ENCODE data around the gene ZNF580. TPM values are rescaled to one million over a fixed set of nuclear protein-coding genes. Genes with fewer than 3 reads are reported as not detected.

ZNF580 gene
- total RNA-seq, 2 donors from 2014 or later, result 15.3 to 26.2 TPM

DNA sequence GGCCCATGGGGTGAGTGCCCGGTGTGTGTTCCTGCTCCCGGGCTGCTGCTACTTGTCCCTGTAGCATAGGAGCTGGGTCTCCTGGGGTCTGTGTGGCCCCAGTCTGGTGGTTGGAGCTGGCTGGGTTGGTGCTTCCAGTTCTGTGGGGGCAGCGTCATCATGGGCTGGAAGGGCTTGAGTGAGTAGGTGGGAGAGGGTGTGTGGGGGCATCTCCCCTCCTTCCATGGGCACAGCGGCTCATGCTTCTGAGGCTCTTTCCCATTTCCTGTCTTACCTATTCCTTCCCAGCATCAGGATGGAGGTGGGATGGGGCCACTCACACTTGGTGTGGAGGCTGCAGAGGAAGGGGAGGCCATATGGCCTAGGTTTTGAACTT is 26.2 kb downstream of the ZNF580 start:
- Histone ChIP-seq H3K9me3 (no peaks in the 10 kb centered on the region), H3K27ac (no peak overlapping the region), H3K36me3 (peaks cover 83% of the 10 kb centered on the region), H3K4me1 (peaks cover 0 to 4% of the 10 kb centered on the region in 2 donors), H3K4me3 (no peak overlapping the region), H3K27me3 (no peaks in the 10 kb centered on the region)
- TF ChIP-seq, protein P1, sequence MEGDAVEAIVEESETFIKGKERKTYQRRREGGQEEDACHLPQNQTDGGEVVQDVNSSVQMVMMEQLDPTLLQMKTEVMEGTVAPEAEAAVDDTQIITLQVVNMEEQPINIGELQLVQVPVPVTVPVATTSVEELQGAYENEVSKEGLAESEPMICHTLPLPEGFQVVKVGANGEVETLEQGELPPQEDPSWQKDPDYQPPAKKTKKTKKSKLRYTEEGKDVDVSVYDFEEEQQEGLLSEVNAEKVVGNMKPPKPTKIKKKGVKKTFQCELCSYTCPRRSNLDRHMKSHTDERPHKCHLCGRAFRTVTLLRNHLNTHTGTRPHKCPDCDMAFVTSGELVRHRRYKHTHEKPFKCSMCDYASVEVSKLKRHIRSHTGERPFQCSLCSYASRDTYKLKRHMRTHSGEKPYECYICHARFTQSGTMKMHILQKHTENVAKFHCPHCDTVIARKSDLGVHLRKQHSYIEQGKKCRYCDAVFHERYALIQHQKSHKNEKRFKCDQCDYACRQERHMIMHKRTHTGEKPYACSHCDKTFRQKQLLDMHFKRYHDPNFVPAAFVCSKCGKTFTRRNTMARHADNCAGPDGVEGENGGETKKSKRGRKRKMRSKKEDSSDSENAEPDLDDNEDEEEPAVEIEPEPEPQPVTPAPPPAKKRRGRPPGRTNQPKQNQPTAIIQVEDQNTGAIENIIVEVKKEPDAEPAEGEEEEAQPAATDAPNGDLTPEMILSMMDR (IDR thresholded peaks at IDR 0.05), result no peak
- DNase-seq (ENCODE audit: low spot score), result no peak

DNA sequence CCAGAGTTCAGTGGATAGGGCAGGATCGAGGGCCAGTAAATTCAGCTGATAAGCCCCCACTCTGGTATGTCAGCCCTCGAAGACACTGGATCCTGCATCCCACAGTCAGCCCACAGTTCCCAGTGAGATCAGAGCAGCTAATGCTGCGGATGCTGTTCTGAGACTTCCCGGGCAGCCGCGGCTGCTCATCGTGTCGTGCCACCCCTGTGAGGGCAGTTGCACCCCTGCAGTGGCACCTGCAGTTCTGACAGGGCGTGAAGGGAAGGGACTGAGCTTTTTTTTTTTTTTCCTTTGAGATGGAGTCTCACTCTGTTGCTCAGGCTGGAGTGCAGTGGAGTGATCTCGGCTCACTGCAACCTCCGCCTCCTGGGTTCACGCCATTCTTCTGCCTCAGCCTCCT is 26.7 kb downstream of the ZNF580 start:
- DNase-seq (ENCODE audit: low spot score), result no peak
- no peak overlapping the region for H3K27ac ChIP-seq
- peaks cover 0 to 4% of the 10 kb centered on the region in 2 donors for H3K4me1 ChIP-seq
- H3K4me3 ChIP-seq, result no peak overlapping the region
- no peaks in the 10 kb centered on the region for H3K9me3 ChIP-seq
- H3K36me3 ChIP-seq, result peaks cover 78% of the 10 kb centered on the region
- TF ChIP-seq, protein P1 (IDR thresholded peaks at IDR 0.05), result no peak
- no peaks in the 10 kb centered on the region for H3K27me3 ChIP-seq

DNA sequence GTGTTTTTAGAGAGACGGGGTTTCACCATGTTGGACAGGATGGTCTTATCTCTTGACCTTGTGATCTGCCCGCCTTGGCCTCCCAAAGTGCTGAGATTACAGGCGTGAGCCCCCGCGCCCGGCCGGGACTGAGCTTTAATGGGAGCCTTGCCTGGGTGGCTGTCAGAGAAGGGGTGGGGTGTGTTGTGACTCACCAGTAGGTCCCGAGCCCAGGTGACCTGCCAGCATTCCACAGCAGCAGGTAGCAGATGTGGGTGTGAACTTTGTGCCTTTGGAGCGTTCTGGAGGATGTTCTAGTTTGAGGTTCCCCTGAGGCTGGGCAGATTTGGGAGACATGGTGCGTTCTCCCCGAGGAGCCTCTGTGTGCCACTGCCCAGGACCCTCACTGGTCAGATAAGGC is 27.2 kb downstream of the ZNF580 start:
- Histone ChIP-seq H3K27me3 (no peaks in the 10 kb centered on the region), H3K4me3 (no peak overlapping the region), H3K27ac (no peak overlapping the region), H3K9me3 (no peaks in the 10 kb centered on the region), H3K36me3 (peaks cover 74% of the 10 kb centered on the region), H3K4me1 (peaks cover 0 to 4% of the 10 kb centered on the region in 2 donors)
- DNase-seq (ENCODE audit: low spot score), result no peak
- TF ChIP-seq, protein P1 (IDR thresholded peaks at IDR 0.05), result no peak

DNA sequence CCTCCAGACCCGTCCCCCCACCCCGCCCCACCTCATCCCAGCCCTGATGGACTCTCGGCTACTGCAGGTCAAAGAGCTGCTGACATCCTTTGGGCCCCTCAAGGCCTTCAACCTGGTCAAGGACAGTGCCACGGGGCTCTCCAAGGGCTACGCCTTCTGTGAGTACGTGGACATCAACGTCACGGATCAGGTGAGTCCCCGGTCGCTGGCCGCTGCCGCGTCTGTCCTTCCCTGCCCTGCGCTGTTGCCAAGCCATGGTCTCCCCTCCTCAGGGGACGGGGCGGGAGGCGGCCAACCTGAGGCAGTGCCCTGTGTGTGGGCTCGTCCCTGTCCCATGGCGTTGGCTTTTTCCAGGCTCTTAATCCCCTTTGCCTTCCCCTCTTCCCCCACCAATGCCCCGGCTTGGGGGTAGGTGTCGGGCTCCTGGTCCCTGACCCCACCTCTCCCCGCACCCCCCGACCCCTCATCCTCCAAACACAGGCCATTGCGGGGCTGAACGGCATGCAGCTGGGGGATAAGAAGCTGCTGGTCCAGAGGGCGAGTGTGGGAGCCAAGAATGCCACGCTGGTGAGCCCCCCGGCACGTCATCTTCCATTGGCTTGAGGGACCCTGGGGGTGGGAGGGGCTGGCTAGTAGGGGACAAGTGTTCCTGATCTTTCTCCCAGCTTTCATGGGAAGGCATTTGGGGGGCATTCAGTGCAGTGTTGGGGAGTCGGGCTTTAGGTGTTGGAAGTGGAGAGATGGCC is 28.0 kb downstream of the ZNF580 start:
- no peaks in the 10 kb centered on the region for H3K27me3 ChIP-seq
- no peaks in the 10 kb centered on the region for H3K9me3 ChIP-seq
- no peak for DNase-seq (ENCODE audit: low spot score)
- TF ChIP-seq, protein P1 (IDR thresholded peaks at IDR 0.05), result no peak
- H3K4me1 ChIP-seq, result peaks cover 0 to 7% of the 10 kb centered on the region in 2 donors
- no peak overlapping the region for H3K27ac ChIP-seq
- H3K36me3 ChIP-seq, result peaks cover 70% of the 10 kb centered on the region
- H3K4me3 ChIP-seq, result no peak overlapping the region

DNA sequence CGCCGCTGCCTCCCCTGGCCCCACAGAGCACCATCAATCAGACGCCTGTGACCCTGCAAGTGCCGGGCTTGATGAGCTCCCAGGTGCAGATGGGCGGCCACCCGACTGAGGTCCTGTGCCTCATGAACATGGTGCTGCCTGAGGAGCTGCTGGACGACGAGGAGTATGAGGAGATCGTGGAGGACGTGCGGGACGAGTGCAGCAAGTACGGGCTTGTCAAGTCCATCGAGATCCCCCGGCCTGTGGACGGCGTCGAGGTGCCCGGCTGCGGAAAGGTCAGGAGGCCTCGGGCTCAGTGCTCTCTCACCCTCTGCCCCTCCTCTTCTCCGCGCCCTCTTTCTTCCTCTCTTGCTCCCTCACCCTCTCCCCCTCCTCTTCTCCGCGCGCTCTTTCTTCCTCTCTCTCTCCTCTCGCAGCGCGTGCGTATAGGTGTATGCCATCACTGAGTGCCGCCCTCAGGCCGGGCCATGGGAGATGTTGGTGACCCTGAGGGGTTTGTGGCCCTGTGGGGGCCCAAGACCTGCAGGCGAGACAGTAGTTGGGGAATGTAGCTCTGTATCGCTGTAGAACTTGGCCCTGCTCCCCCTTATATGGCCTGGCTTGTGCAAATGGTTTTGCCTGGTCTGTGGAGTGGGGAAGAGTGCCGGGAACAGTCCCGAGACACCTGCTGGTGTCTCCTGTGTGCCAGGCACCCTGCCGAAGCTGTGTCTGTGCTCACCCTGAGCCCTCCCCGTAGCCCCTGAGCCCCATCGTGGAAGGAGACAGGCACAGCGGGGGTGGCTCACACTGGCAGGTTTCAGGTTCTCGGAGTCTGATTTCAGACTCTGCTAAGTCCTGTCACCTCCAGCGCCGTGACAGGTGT is 28.8 kb downstream of the ZNF580 start:
- Histone ChIP-seq H3K27me3 (no peaks in the 10 kb centered on the region), H3K36me3 (peaks cover 68% of the 10 kb centered on the region), H3K9me3 (no peaks in the 10 kb centered on the region), H3K4me1 (peaks cover 0 to 16% of the 10 kb centered on the region in 2 donors), H3K4me3 (no peak overlapping the region), H3K27ac (no peak overlapping the region)
- no peak for DNase-seq (ENCODE audit: low spot score)
- TF ChIP-seq, protein P1 (IDR thresholded peaks at IDR 0.05), result no peak

All from right atrium auricular region (tissue), 2 donors.